Osteoblast (primary cell): ENCODE results near the gene BCL2L1. TPM values are rescaled to one million over a fixed set of nuclear protein-coding genes. Genes with fewer than 3 reads are reported as not detected.

Experiments used
- DNase-seq: peaks from one replicate; pipeline ENCODE4 v3.0.0; 2011; ENCODE audit warnings: low spot score, mixed read lengths; ENCODE audit not compliant: insufficient read length; ENCODE audit errors: missing footprints
- H2AFZ ChIP-seq: 2 replicates; pipeline ENCODE4 v1.6.0; 2011; ENCODE audit warnings: mild to moderate bottlenecking, low read length
- H3K27ac ChIP-seq: 2 replicates; pipeline ENCODE4 v1.5.1; 2011; ENCODE audit warnings: mild to moderate bottlenecking, low read depth, low read length, moderate library complexity
- H3K27me3 ChIP-seq: 2 replicates; pipeline ENCODE4 v1.6.0; 2012; ENCODE audit warnings: mild to moderate bottlenecking, control low read depth, inconsistent platforms, low read length, moderate library complexity; ENCODE audit not compliant: insufficient read depth
- H3K36me3 ChIP-seq: 2 replicates; pipeline ENCODE4 v1.5.1; 2011; ENCODE audit warnings: mild to moderate bottlenecking, low read length, control low read depth, moderate library complexity; ENCODE audit not compliant: insufficient read depth
- H3K4me1 ChIP-seq: 2 replicates; pipeline ENCODE4 v1.5.1; 2011; ENCODE audit warnings: mild to moderate bottlenecking, low read length, control low read depth, moderate library complexity; ENCODE audit not compliant: insufficient read depth
- H3K4me2 ChIP-seq: 2 replicates; pipeline ENCODE4 v1.6.0; 2011; ENCODE audit warnings: mild to moderate bottlenecking, low read length; ENCODE audit not compliant: insufficient read depth
- H3K4me3 ChIP-seq: fragments of 200-600 bp; sonication (generic); 3 replicates; pipeline ENCODE4 v1.5.1; 2012; ENCODE audit warnings: mild to moderate bottlenecking, low read length, inconsistent platforms; ENCODE audit not compliant: insufficient read depth
- H3K79me2 ChIP-seq: 2 replicates; pipeline ENCODE4 v1.6.0; 2012; ENCODE audit warnings: mild to moderate bottlenecking, low read length, control low read depth, inconsistent platforms; ENCODE audit not compliant: insufficient read depth
- H3K9me3 ChIP-seq: 2 replicates; pipeline ENCODE4 v1.5.1; 2011; ENCODE audit warnings: low read depth, low read length, control low read depth
- H4K20me1 ChIP-seq: 2 replicates; pipeline ENCODE4 v1.6.0; 2012; ENCODE audit warnings: mild to moderate bottlenecking, low read length, control low read depth; ENCODE audit not compliant: insufficient read depth
- CTCF ChIP-seq: IDR thresholded peaks from 2 replicates; pipeline ENCODE4 v1.5.1; 2011; ENCODE audit warnings: mild to moderate bottlenecking, low read depth, low read length, moderate library complexity; ENCODE audit errors: extremely low read depth
- total RNA-seq: library from RNA; depleted of rRNA; stranded (reverse); fragments of >200 nt; gene quantifications from 2 replicates; pipeline ENCODE4 v1.2.3, GENCODE V29; 2012

The BCL2L1 gene
- total RNA-seq: 127 and 136 TPM in 2 replicates

- Histone ChIP-seq H3K4me1 (peaks cover 52% of the 10 kb centered on the region), H3K27ac (peak within 1 kb of the TSS; percentile 97), H3K9me3 (no peaks in the 10 kb centered on the region), H4K20me1 (peaks cover 6% of the 10 kb centered on the region), H3K4me2 (peak within 1 kb of the TSS; percentile 93), H2AFZ (peak within 1 kb of the TSS; percentile 92), H3K36me3 (peaks cover 23% of the 10 kb centered on the region), H3K4me3 (peak within 1 kb of the TSS; percentile 84), H3K79me2 (peaks cover 61% of the 10 kb centered on the region), H3K27me3 (no peaks in the 10 kb centered on the region)
- peak; percentile 96 for DNase-seq
- TF ChIP-seq CTCF: peak; percentile 71
Measured at GRCh38 chr20:31722257-31723068, at the start of gene BCL2L1. Gene BCL2L1 (minus strand): TSS chr20:31722868. CDS start chr20:31722218, 650 bp downstream.

GRCh38 chr20:31770243-31770642 lies 47.6 kb upstream of the BCL2L1 start:
- peaks cover 59% of the 10 kb centered on the region for H3K79me2 ChIP-seq
- H4K20me1 ChIP-seq: no peaks in the 10 kb centered on the region
- no peak for DNase-seq
- no peak for TF ChIP-seq CTCF
- H3K27me3 ChIP-seq: no peaks in the 10 kb centered on the region
- peak overlapping the region; percentile 60 for H2AFZ ChIP-seq
- H3K36me3 ChIP-seq: peaks cover 50% of the 10 kb centered on the region
- H3K4me3 ChIP-seq: no peak overlapping the region
- peak overlapping the region; percentile 69 for H3K4me2 ChIP-seq
- H3K27ac ChIP-seq: peak overlapping the region; percentile 62
- no peaks in the 10 kb centered on the region for H3K9me3 ChIP-seq
- peaks cover 3% of the 10 kb centered on the region for H3K4me1 ChIP-seq

GRCh38 chr20:31769681-31770080 lies 47.0 kb upstream of the BCL2L1 start:
- H3K4me2 ChIP-seq: peak overlapping the region; percentile 69
- H3K27me3 ChIP-seq: no peaks in the 10 kb centered on the region
- H3K9me3 ChIP-seq: no peaks in the 10 kb centered on the region
- H3K4me3 ChIP-seq: no peak overlapping the region
- H3K4me1 ChIP-seq: peaks cover 8% of the 10 kb centered on the region
- peaks cover 58% of the 10 kb centered on the region for H3K79me2 ChIP-seq
- H4K20me1 ChIP-seq: no peaks in the 10 kb centered on the region
- no peak for DNase-seq
- TF ChIP-seq CTCF: no peak
- peak overlapping the region; percentile 62 for H3K27ac ChIP-seq
- H2AFZ ChIP-seq: peak overlapping the region; percentile 0
- peaks cover 50% of the 10 kb centered on the region for H3K36me3 ChIP-seq

GRCh38 chr20:31767805-31768204 lies 45.1 kb upstream of the BCL2L1 start:
- DNase-seq: no peak
- Histone ChIP-seq H3K36me3 (peaks cover 34% of the 10 kb centered on the region), H3K27ac (no peak overlapping the region), H3K4me2 (no peak overlapping the region), H3K79me2 (peaks cover 50% of the 10 kb centered on the region), H4K20me1 (no peaks in the 10 kb centered on the region), H3K27me3 (no peaks in the 10 kb centered on the region), H2AFZ (no peak overlapping the region), H3K9me3 (no peaks in the 10 kb centered on the region), H3K4me1 (peaks cover 17% of the 10 kb centered on the region), H3K4me3 (no peak overlapping the region)
- no peak for TF ChIP-seq CTCF
